ENCODE data around the gene CEP55.
A peak's percentile ranks its signal among the peaks of the same experiment; 100 is the strongest.

GRCh38 chr10:93496322-93497041 lies at the start of gene CEP55:
- TF ChIP-seq CTCF (IDR thresholded peaks at IDR 0.05) (no peak), GRHL2 (CRISPR knock-in tag; IDR thresholded peaks at IDR 0.05; ENCODE audit: insufficient replicate concordance, severe bottlenecking) (no peak), ATF2 (CRISPR knock-in tag; IDR thresholded peaks at IDR 0.05; ENCODE audit: borderline replicate concordance, low read depth) (no peak), FOXK1 (CRISPR knock-in tag; IDR thresholded peaks at IDR 0.05) (peak; percentile 63), ZBTB43 (CRISPR knock-in tag; IDR thresholded peaks at IDR 0.05) (0 out of 2 replicates have a peak, but pooled peaks have one; percentile 36), TEAD4 (CRISPR knock-in tag; IDR thresholded peaks at IDR 0.05) (no peak)
